DND-41 (cell line): ENCODE measurements around the gene DENND1A.

Experiments used
- CTCF ChIP-seq: IDR thresholded peaks from 2 replicates; pipeline ENCODE4 v1.5.1; 2012; ENCODE audit warnings: borderline replicate concordance, low read length, moderate library complexity, mild to moderate bottlenecking; ENCODE audit not compliant: poor library complexity, severe bottlenecking; ENCODE audit errors: extremely low read depth
- EZH2 ChIP-seq: IDR thresholded peaks from 3 replicates; pipeline ENCODE4 v1.6.1; 2012; ENCODE audit warnings: borderline replicate concordance, low read depth, mild to moderate bottlenecking, moderate library complexity, low read length, inconsistent platforms; ENCODE audit not compliant: severe bottlenecking

- TF ChIP-seq CTCF: no peak
- TF ChIP-seq EZH2: no peak
These were observed 3.0 kb downstream of the DENND1A start for GRCh38 chr9:123926941-123927340.
